Subcutaneous abdominal adipose tissue (tissue), 5 donors: ENCODE results near the gene ATP6V0B.
A peak's percentile ranks its signal among the peaks of the same experiment; 100 is the strongest.

Experiments used
- H3K27ac ChIP-seq: one replicate; pipeline ENCODE4 v1.7.0; 2013; ENCODE audit warnings: low read depth, mild to moderate bottlenecking, inconsistent platforms, low read length, moderate library complexity
- H3K27me3 ChIP-seq, 5 donors: one replicate each; pipeline ENCODE4 v1.7.0; 2013; ENCODE audit warnings: low read length in 5 of 5, inconsistent platforms in 1 of 5; ENCODE audit not compliant: control insufficient read depth in 5 of 5, insufficient read depth in 4 of 5
- H3K36me3 ChIP-seq, 5 donors: one replicate each; pipeline ENCODE4 v1.7.0; 2013; ENCODE audit warnings: low read length in 5 of 5; ENCODE audit not compliant: control insufficient read depth in 5 of 5, insufficient read depth in 5 of 5
- H3K4me1 ChIP-seq, 5 donors: one replicate each; pipeline ENCODE4 v1.7.0; 2013; ENCODE audit warnings: low read length in 5 of 5, mild to moderate bottlenecking in 3 of 5, moderate library complexity in 1 of 5; ENCODE audit not compliant: control insufficient read depth in 5 of 5, insufficient read depth in 5 of 5
- H3K4me3 ChIP-seq, 5 donors: one replicate each; pipeline ENCODE4 v1.7.0; 2013; ENCODE audit warnings: low read length in 5 of 5, low read depth in 1 of 5
- H3K9ac ChIP-seq, 5 donors: one replicate each; pipeline ENCODE4 v1.7.0; 2013; ENCODE audit warnings: low read length in 5 of 5, mild to moderate bottlenecking in 4 of 5, moderate library complexity in 3 of 5
- H3K9me3 ChIP-seq, 5 donors: one replicate each; pipeline ENCODE4 v1.7.0; 2013; ENCODE audit warnings: low read length in 5 of 5; ENCODE audit not compliant: control insufficient read depth in 5 of 5
- donor health status: healthy.
- donor health status: healthy.
- donor health status: healthy.
- donor health status: healthy.
- donor health status: healthy.

ATP6V0B gene

DNA sequence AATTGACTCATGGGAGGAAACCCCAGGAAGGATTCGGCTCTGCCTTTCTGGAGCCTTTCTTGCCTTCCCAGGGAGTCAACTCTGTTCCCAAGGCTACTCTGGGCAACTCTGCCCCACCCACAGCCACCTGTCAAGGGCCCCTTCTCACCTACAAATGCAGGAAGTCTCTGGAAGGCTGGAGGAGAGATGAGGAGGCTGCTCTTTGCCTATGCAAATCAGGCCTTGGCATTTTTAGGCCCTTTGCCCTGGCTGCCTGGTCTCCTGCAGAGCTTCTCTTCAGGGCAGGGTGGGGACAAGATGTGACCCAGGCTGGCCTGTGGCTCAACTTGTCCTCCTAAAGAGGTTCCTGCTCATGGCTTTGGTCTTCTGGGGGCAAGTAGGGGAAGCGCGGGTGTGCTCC lies 51.1 kb downstream of the ATP6V0B start:
- Histone ChIP-seq H3K27me3 (peaks cover 0 to 2% (median 0%) of the 10 kb centered on the region in 5 donors), H3K4me1 (peaks cover 0 to 14% (median 13%) of the 10 kb centered on the region in 5 donors), H3K27ac (no peak overlapping the region), H3K9me3 (no peaks in the 10 kb centered on the region), H3K9ac (no peak overlapping the region), H3K36me3 (no peaks in the 10 kb centered on the region), H3K4me3 (no peak overlapping the region)

DNA sequence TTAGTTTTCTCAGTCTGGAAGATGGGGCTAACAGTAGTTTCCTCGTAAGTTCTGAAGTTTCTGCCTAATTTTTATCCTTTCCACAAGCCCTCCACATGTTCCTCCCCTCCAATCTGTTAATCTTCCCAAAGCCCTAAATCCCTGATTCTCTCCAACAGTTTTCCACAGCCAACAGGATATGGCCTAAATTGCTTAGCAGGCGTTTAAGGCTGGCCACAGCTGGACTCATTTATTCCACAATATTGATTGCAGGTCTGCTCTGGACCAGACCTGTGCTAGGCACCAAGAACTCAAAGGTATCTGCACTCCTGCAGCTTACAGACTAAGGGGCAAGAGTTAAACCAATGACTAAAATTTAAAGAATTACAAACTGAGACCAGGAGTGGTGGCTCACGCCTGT lies 52.6 kb downstream of the ATP6V0B start:
- H3K9me3 ChIP-seq, result no peaks in the 10 kb centered on the region
- H3K4me1 ChIP-seq, result peaks cover 0 to 28% (median 21%) of the 10 kb centered on the region in 5 donors
- H3K27me3 ChIP-seq, result peaks cover 0 to 2% (median 0%) of the 10 kb centered on the region in 5 donors
- H3K9ac ChIP-seq, result peak overlapping the region in 1 of 5 donors; percentile 35
- no peak overlapping the region for H3K27ac ChIP-seq
- H3K4me3 ChIP-seq, result no peak overlapping the region
- no peaks in the 10 kb centered on the region for H3K36me3 ChIP-seq
